ENCODE results near the gene BNIP5. TPM values are rescaled to one million over a fixed set of nuclear protein-coding genes. Genes with fewer than 3 reads are reported as not detected.

BNIP5 gene
- total RNA-seq, 2 experiments from 2014 or later = not detected

DNA sequence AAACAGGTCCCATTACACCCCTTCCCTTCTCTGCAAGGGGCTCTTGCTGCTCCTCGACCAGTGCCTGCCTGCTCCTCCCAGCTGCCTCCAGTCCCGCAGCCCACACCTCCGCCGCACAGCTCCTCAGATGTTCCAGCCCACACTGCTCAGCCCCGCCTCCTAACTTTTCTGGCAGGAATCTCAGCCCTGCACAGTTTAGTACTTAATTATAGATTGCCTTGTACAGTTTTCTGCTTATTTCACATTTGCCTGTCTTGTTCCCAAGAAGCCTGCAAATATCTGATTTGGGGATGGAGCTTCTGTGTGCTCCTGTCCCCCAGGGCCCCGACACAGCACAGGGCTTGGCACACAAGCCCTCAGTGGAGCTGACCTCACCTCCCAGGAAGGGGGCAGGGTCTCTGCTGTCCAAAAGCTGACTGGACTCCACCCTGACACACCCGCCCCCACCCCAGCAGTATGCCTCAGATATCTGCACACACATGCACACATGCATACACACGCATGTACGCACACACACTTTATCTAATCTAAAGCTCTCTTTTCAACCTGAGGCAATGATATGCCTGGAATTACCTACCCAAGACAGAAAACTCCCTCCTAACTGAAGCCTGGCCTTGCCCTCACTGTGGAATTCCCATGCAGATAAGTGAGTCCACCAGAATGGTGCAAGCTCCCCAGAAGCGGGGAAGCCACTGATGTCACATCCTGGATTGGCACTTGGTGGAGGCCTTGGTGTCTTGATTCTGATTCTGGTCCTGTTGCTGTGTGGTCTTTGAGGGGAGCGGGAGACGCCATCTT, 68.0 kb downstream of the BNIP5 start:
- CTCF ChIA-PET = no interaction called here

DNA sequence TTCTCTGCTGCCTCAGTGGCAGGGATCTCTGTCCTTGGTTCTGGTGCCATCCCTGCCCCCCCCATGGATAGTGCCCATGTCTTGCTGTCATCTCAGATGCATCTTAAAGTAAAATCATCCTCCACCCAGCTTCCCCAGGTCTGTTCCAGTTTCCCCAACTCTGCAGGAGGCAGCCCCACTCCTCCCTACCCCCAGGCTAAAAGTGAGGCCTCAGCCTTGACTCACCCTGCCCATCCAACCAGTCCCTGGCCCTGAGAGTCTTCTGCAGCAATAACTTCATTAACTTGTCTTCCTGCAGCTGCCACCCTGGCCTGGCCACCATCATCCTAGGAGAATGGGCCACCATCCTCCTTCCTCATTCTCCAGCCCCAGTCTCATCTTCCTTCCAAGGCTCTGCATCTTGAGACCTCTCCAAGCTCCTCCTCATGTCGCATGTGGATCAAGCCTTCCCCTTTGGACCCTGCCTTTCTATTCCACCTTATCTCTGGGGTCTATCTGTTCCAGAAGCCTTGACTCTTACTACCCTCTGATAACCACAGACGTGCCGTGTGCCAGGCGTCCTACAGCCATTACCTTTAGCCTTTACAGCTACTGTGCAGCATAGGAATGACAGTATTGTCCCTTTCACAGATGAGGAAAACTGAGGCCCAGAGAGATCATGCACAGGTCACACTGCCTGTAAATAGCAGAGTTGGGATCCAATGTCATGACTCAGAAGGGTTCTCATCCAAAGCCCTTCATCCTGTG, 68.8 kb downstream of the BNIP5 start:
- no peaks in the 10 kb centered on the region for H3K9me3 Mint-ChIP-seq (ENCODE audit: insufficient read depth)
- POLR2A ChIA-PET = no interaction called here

More for the DNA sequence above, 68.0 kb downstream of the BNIP5 start:
- DNase-seq (no peak), ATAC-seq (no peak)
- H3K4me1 Mint-ChIP-seq (ENCODE audit: low read depth) = no peaks in the 10 kb centered on the region
- no peaks in the 10 kb centered on the region for H3K36me3 Mint-ChIP-seq (ENCODE audit: low read depth)
- POLR2A ChIA-PET = no interaction called here
- H3K27me3 Mint-ChIP-seq (ENCODE audit: low read depth) = peaks cover 12% of the 10 kb centered on the region
- H3K9me3 Mint-ChIP-seq (ENCODE audit: insufficient read depth) = no peaks in the 10 kb centered on the region
- no peak overlapping the region for H3K4me3 Mint-ChIP-seq
- H3K27ac Mint-ChIP-seq = no peak overlapping the region

DNA sequence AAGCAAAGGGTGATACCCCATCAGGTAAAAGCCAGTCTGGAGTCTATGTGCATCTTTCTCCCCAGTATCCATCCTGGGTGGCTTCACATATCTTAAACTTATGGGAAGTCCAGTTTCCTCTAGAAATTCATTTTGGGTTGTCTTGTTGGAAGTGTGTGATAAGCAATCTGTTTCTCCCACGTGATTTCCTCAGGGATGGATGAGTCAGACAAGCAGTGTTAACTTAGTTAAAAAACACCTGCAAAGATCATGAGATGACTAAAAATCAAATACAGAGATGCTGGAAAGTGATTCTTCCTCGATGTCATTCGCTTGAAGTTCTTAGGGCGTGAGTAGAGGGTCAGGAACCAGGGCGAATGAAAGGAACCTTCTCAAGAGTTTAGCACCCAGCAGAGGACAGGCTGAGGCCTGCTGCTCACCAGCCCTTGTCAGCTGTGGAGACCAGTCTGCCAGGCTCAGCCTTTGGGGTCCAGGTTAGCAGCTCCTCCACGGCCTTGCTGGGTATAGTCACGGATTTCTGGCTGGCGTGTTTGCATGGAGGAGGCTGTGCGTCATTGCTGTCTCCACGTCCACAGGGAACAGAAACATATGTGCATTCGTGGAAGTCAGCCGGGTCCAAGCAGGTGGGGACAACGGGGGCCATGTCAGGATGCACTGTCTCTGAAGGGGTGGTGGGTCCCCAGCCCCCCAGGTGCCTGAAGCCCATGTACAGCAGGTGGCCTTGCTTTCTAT, 69.6 kb downstream of the BNIP5 start:
- no peak overlapping the region for H3K27ac Mint-ChIP-seq
- POLR2A ChIA-PET = no interaction called here
- CTCF ChIA-PET = interaction anchor here (3.3 kb wide), 1 partner anchor 36 kb away, joined by 11 read pairs; no protein-coding TSS in a partner anchor

More for the DNA sequence above, 68.8 kb downstream of the BNIP5 start:
- no peak for DNase-seq
- Mint-ChIP-seq H3K27ac (no peak overlapping the region), H3K27me3 (ENCODE audit: low read depth) (peaks cover 11% of the 10 kb centered on the region), H3K4me3 (no peak overlapping the region), H3K36me3 (ENCODE audit: low read depth) (no peaks in the 10 kb centered on the region), H3K4me1 (ENCODE audit: low read depth) (no peaks in the 10 kb centered on the region)
- CTCF ChIA-PET = no interaction called here
- ATAC-seq = no peak

More for the DNA sequence above, 69.6 kb downstream of the BNIP5 start:
- ATAC-seq (no peak), DNase-seq (no peak)
- H3K9me3 Mint-ChIP-seq (ENCODE audit: insufficient read depth) = no peaks in the 10 kb centered on the region
- H3K4me3 Mint-ChIP-seq = no peak overlapping the region
- no peaks in the 10 kb centered on the region for H3K4me1 Mint-ChIP-seq (ENCODE audit: low read depth)
- peaks cover 11% of the 10 kb centered on the region for H3K27me3 Mint-ChIP-seq (ENCODE audit: low read depth)
- no peaks in the 10 kb centered on the region for H3K36me3 Mint-ChIP-seq (ENCODE audit: low read depth)

Other genes starting within 250 kb of the BNIP5 start
- 10 to 100 TPM; 42.6 to 43.5 TPM for gene MAPK13, start 206.4 kb downstream of the BNIP5 start, total RNA-seq
- gene BRPF3, start 140.1 kb downstream of the BNIP5 start, total RNA-seq = 10 to 100 TPM; 17.5 to 19.4 TPM
- gene PNPLA1, start 66.8 kb downstream of the BNIP5 start, total RNA-seq = not detected
- 1 to 10 TPM; 3.5 to 4.6 TPM for gene ETV7, start 50.8 kb upstream of the BNIP5 start, total RNA-seq
- under 1 TPM; 0.16 TPM for gene PXT1, start 106.0 kb upstream of the BNIP5 start, total RNA-seq
- 10 to 100 TPM; 56.5 to 58.9 TPM for gene KCTD20, start 106.1 kb upstream of the BNIP5 start, total RNA-seq
- gene STK38, start 210.6 kb upstream of the BNIP5 start, total RNA-seq = 10 to 100 TPM; 53.5 to 54.4 TPM

Data from activated CD8-positive, alpha-beta T cell treated with anti-CD3 and anti-CD28 coated beads, Interleukin-2, amount 10 ng/mL, durations not matched to agents 7 days and 5 days (primary cell).